GM23338 (cell line): ENCODE measurements around the gene EML1. TPM values are rescaled to one million over a fixed set of nuclear protein-coding genes. Genes with fewer than 3 reads are reported as not detected.

ENCODE experiments used
- ATAC-seq: fragments of 200-7000 bp; cut with Tn5 transposase; 3 replicates; pipeline ENCODE4 v1.9.1; 2020
- DNase-seq: peaks from one replicate; pipeline ENCODE4 v3.0.0-alpha.2; 2015; ENCODE audit warnings: low spot score
- H2AFZ ChIP-seq: fragments of 200-600 bp; sonication (generic); 2 replicates; pipeline ENCODE4 v1.8.0; 2016; ENCODE audit warnings: antibody characterized with exemption, mild to moderate bottlenecking, moderate library complexity
- H3F3A ChIP-seq: fragments of 200-600 bp; sonication (generic); replicated peaks from 2 replicates; pipeline ENCODE4 v1.8.0; 2017; ENCODE audit warnings: antibody characterized with exemption, mixed run types, low read depth
- H3K27ac ChIP-seq: fragments of 200-600 bp; sonication (generic); 2 replicates; pipeline ENCODE4 v1.6.1; 2016; ENCODE audit warnings: low read depth
- H3K27me3 ChIP-seq: fragments of 200-600 bp; sonication (generic); 2 replicates; pipeline ENCODE4 v1.8.0; 2016; ENCODE audit warnings: mild to moderate bottlenecking, mixed run types, moderate library complexity; ENCODE audit not compliant: insufficient read depth
- H3K36me3 ChIP-seq: fragments of 200-600 bp; sonication (generic); 2 replicates; pipeline ENCODE4 v1.8.0; 2016; ENCODE audit warnings: mild to moderate bottlenecking; ENCODE audit not compliant: insufficient read depth
- H3K4me1 ChIP-seq: fragments of 200-600 bp; sonication (generic); 2 replicates; pipeline ENCODE4 v1.8.0; 2016; ENCODE audit warnings: mild to moderate bottlenecking, moderate library complexity; ENCODE audit not compliant: insufficient read depth
- H3K4me2 ChIP-seq: fragments of 200-600 bp; sonication (generic); 2 replicates; pipeline ENCODE4 v1.7.1; 2017; ENCODE audit warnings: mixed run types
- H3K4me3 ChIP-seq: fragments of 200-600 bp; sonication (generic); 2 replicates; pipeline ENCODE4 v1.6.1; 2016; ENCODE audit warnings: mixed run types
- H3K79me2 ChIP-seq: fragments of 200-600 bp; sonication (generic); replicated peaks from 2 replicates; pipeline ENCODE4 v1.8.0; 2017; ENCODE audit warnings: mild to moderate bottlenecking; ENCODE audit not compliant: insufficient read depth
- H3K9me2 ChIP-seq: fragments of 200-600 bp; sonication (generic); 2 replicates; pipeline ENCODE4 v1.8.0; 2017; ENCODE audit not compliant: insufficient read depth
- H4K20me1 ChIP-seq: fragments of 200-600 bp; sonication (generic); replicated peaks from 2 replicates; pipeline ENCODE4 v1.8.0; 2017; ENCODE audit warnings: mild to moderate bottlenecking; ENCODE audit not compliant: insufficient read depth
- H3K27ac Mint-ChIP-seq: 2 replicates; pipeline ENCODE4 v1.8.0; 2020; ENCODE audit warnings: inconsistent platforms, mild to moderate bottlenecking, moderate library complexity, mixed read lengths
- H3K27me3 Mint-ChIP-seq: 3 replicates; pipeline ENCODE4 v1.8.0; 2022; ENCODE audit warnings: low read depth, mild to moderate bottlenecking, moderate library complexity, mixed read lengths, inconsistent platforms; ENCODE audit not compliant: insufficient read depth, poor library complexity
- H3K36me3 Mint-ChIP-seq: 3 replicates; pipeline ENCODE4 v1.8.0; 2021; ENCODE audit warnings: low read depth, mild to moderate bottlenecking, inconsistent platforms, moderate library complexity, mixed read lengths
- H3K4me1 Mint-ChIP-seq: 3 replicates; pipeline ENCODE4 v1.8.0; 2020; ENCODE audit warnings: mild to moderate bottlenecking, inconsistent platforms, mixed read lengths
- H3K4me3 Mint-ChIP-seq: 3 replicates; pipeline ENCODE4 v1.8.0; 2021; ENCODE audit warnings: moderate library complexity, mild to moderate bottlenecking, inconsistent platforms, mixed read lengths
- H3K9me3 Mint-ChIP-seq: 3 replicates; pipeline ENCODE4 v1.8.0; 2020; ENCODE audit warnings: moderate library complexity, mild to moderate bottlenecking, inconsistent platforms, mixed read lengths
- CREB1 ChIP-seq: fragments of 250-450 bp; sonication (Bioruptor Pico); IDR thresholded peaks from 2 replicates; pipeline ENCODE4 v1.5.0; 2020; ENCODE audit warnings: low read depth, mild to moderate bottlenecking, moderate library complexity
- ETS1 ChIP-seq: IDR thresholded peaks from 2 replicates; pipeline ENCODE4 v1.6.1; 2016; ENCODE audit warnings: antibody characterized with exemption
- EZH2 ChIP-seq: fragments of 200-600 bp; sonication (generic); IDR thresholded peaks from one replicate; pipeline ENCODE4 v1.8.0; 2017; ENCODE audit warnings: antibody characterized with exemption, mild to moderate bottlenecking, low read depth; ENCODE audit not compliant: unreplicated experiment
- EZH2phosphoT487 ChIP-seq: fragments of 200-600 bp; sonication (generic); IDR thresholded peaks from one replicate; pipeline ENCODE4 v1.8.1; 2018; ENCODE audit warnings: antibody characterized with exemption; ENCODE audit not compliant: unreplicated experiment
- JUNB ChIP-seq: IDR thresholded peaks from one replicate; pipeline ENCODE4 v1.6.1; 2016; ENCODE audit warnings: antibody characterized with exemption; ENCODE audit not compliant: unreplicated experiment
- NANOG ChIP-seq: IDR thresholded peaks from 2 replicates; pipeline ENCODE4 v1.6.1; 2016; ENCODE audit warnings: antibody characterized with exemption, borderline replicate concordance
- POLR2AphosphoS5 ChIP-seq: IDR thresholded peaks from 2 replicates; pipeline ENCODE4 v1.6.1; 2016; ENCODE audit warnings: antibody characterized with exemption, low read depth
- ZNF114 ChIP-seq: fragments of 250-450 bp; sonication (Bioruptor Pico); IDR thresholded peaks from 2 replicates; pipeline ENCODE4 v1.5.0; 2020; ENCODE audit warnings: mild to moderate bottlenecking, moderate library complexity
- ZNF331 ChIP-seq: fragments of 250-450 bp; sonication (Bioruptor Pico); IDR thresholded peaks from 2 replicates; pipeline ENCODE4 v1.5.0; 2020; ENCODE audit warnings: low read depth, mild to moderate bottlenecking, moderate library complexity
- polyA plus RNA-seq: library from polyadenylated mRNA; unstranded; fragments of >200 nt; fragmentation: Nextera tagmentation; extraction: Ambion mirVana; gene quantifications from 2 replicates; pipeline ENCODE4 v1.2.1, GENCODE V29; 2016
- total RNA-seq: library from RNA; depleted of rRNA; stranded (reverse); fragments of >200 nt; shearing (Covaris generic); gene quantifications from 2 replicates; pipeline ENCODE4 v1.2.3, GENCODE V29; 2014
- TF ChIP-seq, protein P1 (sequence below): IDR thresholded peaks from one replicate; pipeline ENCODE4 v1.6.1; 2018; ENCODE audit warnings: antibody characterized with exemption; ENCODE audit not compliant: unreplicated experiment
- TF ChIP-seq, protein P2 (sequence below): fragments of 250-450 bp; sonication (Bioruptor Pico); IDR thresholded peaks from 2 replicates; pipeline ENCODE4 v1.5.0; 2020; ENCODE audit warnings: mild to moderate bottlenecking, moderate library complexity

The EML1 gene
- total and polyA plus RNA-seq, 2 experiments from 2014 or later: 7.0 to 18.1 TPM

DNA sequence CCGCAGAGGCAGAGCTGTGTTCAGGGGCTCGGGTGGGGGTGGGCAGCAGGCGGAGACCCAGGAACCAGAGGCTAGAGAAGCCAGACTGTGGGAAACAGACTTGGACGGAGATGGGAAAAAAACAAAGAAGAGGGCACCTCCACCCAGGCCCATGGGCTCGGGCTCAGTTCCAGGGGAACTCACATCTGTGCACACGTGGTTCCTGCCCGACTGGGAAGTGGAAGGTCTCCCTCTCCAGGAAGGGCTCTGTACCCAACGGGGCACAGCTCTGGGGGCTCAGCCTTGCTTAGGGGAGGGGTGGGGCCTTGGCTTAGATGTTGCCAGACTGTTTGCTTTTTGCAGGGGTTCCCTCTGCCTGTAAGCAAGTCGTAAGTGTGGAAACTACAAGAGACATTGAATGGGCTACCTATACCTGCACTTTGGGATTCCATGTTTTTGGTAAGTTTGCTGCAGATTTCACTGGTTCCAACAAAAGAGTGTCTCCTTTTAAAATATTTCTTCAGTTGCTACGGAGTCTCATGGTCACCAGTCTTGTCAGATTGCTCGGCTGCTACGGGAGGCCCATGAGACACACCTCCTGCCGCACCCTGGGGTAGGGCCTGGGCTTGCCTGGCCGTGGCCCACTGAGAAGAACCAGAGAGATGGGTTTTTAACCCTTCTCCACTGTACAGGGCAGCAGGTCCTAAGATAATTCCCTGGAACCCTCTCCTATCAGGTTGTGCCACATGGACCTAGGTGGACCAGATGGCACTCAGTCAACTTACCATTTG is 144.4 kb downstream of the EML1 start:
- Histone ChIP-seq H4K20me1 (peaks cover 3% of the 10 kb centered on the region; the same call in 1 of the 2 replicates), H3K36me3 (0 out of 2 replicates have a peak, but pooled peaks cover 2% of the 10 kb centered on the region), H3K27ac (no peak overlapping the region), H3K9me2 (no peaks in the 10 kb centered on the region), H3K27me3 (no peaks in the 10 kb centered on the region), H3K4me3 (no peak overlapping the region), H3K79me2 (no peaks in the 10 kb centered on the region), H3F3A (no peaks in the 10 kb centered on the region), H3K4me2 (no peak overlapping the region), H3K4me1 (no peaks in the 10 kb centered on the region), H2AFZ (no peak overlapping the region)
- DNase-seq: no peak
- H3K9me3 Mint-ChIP-seq: peaks cover 3% of the 10 kb centered on the region; the same call in 1 of the 3 replicates
- no peak overlapping the region for H3K27ac Mint-ChIP-seq
- H3K4me1 Mint-ChIP-seq: peaks cover 10% of the 10 kb centered on the region
- ATAC-seq: no peak
- H3K36me3 Mint-ChIP-seq: no peaks in the 10 kb centered on the region
- peaks cover 8% of the 10 kb centered on the region for H3K27me3 Mint-ChIP-seq
- TF ChIP-seq NANOG: no peak
- no peak for TF ChIP-seq CREB1 (CRISPR knock-in tag)
- no peak for TF ChIP-seq ZNF331
- TF ChIP-seq JUNB: no peak
- TF ChIP-seq EZH2: no peak
- no peak for TF ChIP-seq ETS1
- TF ChIP-seq, protein P1, sequence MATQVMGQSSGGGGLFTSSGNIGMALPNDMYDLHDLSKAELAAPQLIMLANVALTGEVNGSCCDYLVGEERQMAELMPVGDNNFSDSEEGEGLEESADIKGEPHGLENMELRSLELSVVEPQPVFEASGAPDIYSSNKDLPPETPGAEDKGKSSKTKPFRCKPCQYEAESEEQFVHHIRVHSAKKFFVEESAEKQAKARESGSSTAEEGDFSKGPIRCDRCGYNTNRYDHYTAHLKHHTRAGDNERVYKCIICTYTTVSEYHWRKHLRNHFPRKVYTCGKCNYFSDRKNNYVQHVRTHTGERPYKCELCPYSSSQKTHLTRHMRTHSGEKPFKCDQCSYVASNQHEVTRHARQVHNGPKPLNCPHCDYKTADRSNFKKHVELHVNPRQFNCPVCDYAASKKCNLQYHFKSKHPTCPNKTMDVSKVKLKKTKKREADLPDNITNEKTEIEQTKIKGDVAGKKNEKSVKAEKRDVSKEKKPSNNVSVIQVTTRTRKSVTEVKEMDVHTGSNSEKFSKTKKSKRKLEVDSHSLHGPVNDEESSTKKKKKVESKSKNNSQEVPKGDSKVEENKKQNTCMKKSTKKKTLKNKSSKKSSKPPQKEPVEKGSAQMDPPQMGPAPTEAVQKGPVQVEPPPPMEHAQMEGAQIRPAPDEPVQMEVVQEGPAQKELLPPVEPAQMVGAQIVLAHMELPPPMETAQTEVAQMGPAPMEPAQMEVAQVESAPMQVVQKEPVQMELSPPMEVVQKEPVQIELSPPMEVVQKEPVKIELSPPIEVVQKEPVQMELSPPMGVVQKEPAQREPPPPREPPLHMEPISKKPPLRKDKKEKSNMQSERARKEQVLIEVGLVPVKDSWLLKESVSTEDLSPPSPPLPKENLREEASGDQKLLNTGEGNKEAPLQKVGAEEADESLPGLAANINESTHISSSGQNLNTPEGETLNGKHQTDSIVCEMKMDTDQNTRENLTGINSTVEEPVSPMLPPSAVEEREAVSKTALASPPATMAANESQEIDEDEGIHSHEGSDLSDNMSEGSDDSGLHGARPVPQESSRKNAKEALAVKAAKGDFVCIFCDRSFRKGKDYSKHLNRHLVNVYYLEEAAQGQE: no peak
- TF ChIP-seq ZNF114 (CRISPR knock-in tag): no peak
- TF ChIP-seq, protein P2, sequence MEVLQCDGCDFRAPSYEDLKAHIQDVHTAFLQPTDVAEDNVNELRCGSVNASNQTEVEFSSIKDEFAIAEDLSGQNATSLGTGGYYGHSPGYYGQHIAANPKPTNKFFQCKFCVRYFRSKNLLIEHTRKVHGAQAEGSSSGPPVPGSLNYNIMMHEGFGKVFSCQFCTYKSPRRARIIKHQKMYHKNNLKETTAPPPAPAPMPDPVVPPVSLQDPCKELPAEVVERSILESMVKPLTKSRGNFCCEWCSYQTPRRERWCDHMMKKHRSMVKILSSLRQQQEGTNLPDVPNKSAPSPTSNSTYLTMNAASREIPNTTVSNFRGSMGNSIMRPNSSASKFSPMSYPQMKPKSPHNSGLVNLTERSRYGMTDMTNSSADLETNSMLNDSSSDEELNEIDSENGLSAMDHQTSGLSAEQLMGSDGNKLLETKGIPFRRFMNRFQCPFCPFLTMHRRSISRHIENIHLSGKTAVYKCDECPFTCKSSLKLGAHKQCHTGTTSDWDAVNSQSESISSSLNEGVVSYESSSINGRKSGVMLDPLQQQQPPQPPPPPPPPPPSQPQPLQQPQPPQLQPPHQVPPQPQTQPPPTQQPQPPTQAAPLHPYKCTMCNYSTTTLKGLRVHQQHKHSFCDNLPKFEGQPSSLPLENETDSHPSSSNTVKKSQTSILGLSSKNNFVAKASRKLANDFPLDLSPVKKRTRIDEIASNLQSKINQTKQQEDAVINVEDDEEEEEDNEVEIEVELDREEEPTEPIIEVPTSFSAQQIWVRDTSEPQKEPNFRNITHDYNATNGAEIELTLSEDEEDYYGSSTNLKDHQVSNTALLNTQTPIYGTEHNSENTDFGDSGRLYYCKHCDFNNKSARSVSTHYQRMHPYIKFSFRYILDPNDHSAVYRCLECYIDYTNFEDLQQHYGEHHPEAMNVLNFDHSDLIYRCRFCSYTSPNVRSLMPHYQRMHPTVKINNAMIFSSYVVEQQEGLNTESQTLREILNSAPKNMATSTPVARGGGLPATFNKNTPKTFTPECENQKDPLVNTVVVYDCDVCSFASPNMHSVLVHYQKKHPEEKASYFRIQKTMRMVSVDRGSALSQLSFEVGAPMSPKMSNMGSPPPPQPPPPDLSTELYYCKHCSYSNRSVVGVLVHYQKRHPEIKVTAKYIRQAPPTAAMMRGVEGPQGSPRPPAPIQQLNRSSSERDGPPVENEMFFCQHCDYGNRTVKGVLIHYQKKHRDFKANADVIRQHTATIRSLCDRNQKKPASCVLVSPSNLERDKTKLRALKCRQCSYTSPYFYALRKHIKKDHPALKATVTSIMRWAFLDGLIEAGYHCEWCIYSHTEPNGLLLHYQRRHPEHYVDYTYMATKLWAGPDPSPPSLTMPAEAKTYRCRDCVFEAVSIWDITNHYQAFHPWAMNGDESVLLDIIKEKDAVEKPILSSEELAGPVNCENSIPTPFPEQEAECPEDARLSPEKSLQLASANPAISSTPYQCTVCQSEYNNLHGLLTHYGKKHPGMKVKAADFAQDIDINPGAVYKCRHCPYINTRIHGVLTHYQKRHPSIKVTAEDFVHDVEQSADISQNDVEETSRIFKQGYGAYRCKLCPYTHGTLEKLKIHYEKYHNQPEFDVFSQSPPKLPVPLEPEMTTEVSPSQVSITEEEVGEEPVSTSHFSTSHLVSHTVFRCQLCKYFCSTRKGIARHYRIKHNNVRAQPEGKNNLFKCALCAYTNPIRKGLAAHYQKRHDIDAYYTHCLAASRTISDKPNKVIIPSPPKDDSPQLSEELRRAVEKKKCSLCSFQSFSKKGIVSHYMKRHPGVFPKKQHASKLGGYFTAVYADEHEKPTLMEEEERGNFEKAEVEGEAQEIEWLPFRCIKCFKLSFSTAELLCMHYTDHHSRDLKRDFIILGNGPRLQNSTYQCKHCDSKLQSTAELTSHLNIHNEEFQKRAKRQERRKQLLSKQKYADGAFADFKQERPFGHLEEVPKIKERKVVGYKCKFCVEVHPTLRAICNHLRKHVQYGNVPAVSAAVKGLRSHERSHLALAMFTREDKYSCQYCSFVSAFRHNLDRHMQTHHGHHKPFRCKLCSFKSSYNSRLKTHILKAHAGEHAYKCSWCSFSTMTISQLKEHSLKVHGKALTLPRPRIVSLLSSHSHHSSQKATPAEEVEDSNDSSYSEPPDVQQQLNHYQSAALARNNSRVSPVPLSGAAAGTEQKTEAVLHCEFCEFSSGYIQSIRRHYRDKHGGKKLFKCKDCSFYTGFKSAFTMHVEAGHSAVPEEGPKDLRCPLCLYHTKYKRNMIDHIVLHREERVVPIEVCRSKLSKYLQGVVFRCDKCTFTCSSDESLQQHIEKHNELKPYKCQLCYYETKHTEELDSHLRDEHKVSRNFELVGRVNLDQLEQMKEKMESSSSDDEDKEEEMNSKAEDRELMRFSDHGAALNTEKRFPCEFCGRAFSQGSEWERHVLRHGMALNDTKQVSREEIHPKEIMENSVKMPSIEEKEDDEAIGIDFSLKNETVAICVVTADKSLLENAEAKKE (CRISPR knock-in tag): no peak
- TF ChIP-seq POLR2AphosphoS5: no peak
- no peak for TF ChIP-seq EZH2phosphoT487
- no peak overlapping the region for H3K4me3 Mint-ChIP-seq
